IPS DF 4.7 (cell line): ENCODE measurements around the gene ATP2A3.
"Not testable (repeated sequence)": the region's sequence is repeated elsewhere in the genome, so short reads cannot be mapped to it uniquely, and the experiment has no call there.

ENCODE experiments used
- DNase-seq: peaks from one replicate; pipeline ENCODE4 v3.0.0-alpha.2; 2013; ENCODE audit warnings: low spot score; ENCODE audit errors: extremely low read depth

Gene ATP2A3

DNA sequence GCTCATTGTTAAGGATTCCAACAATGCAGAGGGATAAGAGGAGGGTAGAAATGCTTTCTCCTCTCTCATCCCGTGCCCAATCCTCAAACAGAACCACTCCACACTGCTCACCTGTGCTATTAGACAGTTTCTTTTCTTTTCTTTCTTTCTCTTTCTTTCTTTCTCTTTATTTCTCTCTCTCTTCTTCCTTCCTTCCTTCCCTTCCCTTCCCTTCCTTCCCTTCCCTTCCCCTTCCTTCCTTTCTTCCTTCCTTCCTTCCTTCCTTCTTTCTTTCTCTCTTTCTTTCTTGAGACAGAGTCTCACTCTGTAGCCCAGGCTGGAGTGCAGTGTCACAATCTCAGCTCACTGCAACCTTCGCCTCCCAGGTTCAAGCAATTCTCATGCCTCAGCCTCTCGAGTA is 27.5 kb upstream of the ATP2A3 start:
- not testable (repeated sequence) for DNase-seq

DNA sequence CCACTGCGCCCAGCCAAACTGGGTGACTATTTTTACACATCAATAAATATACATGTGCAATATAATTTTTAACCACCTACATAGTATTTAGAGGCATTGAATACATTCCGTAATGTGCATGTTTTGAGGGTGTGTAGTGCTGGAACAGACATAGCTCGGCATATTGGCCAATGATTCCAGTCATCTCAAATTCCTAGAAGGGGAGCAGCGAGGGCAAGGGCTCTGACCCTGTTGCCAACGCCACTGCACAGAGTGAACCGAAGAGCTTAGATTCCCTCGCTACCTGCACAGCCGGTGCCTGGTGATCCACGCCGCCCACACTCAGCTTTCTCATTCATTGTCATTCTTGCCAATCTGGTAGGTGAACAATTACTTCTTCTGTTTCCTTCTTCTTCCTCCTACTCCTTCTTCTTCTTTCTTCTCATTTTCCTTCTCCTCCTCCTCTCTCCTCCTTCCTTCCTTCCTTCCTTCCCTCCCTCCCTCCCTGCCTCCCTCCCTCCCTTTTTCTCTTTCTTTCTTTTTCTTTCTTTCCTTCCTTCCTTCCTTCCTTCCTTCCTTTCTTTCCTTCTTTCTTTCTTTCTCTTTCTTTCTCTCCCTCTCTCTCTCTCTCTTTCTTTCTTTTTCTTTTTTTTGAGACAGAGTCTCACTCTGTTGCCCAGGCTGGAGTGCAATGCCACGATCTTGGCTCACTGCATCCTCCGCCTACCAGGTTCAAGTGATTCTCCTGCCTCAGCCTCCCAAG is 26.3 kb upstream of the ATP2A3 start:
- no peak for DNase-seq

DNA sequence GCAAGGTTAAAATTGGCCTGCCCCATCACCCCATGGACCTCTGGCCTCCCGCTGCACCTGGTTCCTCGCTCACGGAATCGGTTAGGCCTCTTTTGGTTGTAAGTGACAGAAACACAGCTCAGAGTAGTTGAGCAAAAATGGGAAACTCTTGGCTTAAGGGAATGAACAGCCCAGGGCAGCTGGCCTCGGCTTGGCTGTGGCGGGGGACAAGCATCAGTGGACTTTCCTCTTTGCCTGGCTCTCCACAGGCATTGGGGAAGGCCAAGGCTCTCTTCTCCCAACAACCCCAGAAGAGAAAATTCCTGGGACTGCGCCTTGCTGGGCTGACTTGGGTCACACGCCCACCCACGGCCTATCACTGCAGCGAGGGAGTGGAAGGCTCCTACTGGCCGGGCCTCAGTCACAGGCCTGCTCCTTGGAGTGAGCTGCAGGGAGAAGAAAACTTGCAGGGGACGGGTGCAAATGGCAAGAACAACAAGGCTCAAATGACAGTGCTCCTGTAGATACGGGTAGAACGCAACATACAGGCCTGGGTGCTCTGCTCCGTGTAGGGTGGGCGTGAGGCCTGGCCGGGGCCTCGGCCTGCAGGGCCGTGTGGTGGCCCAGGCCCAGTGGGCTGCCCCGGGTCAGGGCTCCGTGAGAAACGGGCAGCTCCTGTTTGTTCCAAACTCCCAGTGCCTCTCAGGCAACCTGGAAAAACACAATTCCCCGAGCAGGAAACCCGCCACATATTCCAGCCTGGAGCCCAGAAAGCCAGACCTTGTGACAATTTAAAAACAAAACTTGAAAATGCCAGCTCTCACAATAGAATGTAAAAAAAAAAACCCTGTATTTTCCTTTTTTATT is 25.0 kb upstream of the ATP2A3 start:
- no peak for DNase-seq

DNA sequence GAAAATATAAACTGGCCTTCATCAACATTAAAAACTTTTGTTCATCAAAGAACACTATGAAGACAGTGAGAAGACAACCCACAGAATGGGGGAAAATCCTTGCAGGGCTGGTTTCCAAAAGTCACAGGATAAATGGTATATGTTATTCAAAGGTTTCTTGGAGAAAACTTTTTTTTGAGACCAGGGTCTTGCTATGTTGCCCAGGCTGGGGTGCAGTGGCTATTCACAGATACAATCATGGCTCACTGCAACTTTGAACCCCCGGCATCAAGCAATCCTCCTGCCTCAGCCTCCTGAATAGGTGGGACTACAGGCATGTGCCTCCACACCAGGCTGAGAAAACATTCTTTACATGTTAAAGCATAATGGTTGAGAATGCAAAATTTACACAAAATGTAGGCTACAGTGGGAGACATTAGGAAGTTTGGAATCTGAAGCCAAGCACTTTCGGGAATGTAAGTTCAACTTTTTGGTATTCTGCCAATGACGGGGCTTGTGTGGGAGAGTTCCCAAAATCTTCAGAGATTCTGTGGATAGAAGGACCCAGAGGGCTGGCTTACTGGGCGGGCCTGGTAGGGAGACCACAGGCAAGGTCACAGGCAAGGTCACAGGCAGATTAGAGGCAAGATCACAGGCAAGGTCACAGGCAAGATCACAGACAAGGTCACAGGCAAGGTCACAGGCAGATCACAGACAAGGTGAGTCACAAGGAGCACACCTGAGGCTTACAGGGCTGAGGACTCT is 24.2 kb upstream of the ATP2A3 start:
- no peak for DNase-seq

DNA sequence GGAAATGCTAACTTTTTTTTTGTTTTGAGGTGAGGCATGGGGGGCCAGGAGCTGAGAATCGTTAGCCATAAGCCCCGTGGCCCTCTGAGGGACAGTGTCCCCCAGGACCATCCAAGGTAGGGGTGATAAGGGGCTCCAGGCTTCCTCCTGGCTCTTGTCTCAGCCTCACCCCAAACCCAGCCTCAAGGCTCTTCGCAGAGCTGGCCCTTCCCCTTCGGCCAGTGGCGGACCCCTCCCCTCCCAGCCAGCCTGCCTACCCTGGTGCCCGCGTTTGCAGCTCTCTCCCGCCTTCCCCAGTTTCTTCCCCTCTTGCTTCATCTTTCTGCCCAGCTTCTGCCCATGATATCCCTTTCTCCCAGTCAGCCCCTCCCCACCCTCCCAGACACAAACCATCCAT is 22.7 kb upstream of the ATP2A3 start:
- DNase-seq: no peak

DNA sequence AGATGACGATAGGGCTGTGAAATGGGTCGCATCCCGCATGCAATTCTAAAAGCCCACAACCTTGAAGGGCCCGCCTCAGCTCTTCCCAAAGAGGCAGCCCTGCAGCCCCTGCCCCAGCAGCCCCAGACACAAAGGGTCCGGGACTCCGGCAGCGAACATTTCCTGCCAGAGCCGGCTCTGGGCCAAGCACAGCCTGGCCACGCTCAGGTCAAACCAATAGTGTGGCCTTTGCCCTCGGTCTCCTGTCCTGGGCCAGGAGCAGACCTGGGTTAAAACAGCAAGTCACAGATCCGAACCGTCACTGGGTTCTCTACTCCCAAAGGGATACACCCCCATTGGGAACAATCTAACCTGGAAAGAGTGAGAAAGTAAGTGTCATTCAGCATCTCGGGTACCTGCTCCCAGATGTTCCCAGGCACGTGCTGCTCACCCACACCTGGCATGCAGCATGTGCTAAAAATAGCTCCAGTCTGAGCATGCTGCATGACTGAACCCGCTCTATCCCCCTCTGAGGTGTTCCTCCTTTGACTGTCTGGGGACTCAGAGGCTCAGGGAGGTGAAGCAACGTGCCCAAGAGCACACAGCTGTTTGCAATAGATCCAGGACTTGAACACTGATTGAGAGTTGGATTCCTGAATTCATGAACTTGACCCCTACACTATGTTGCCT is 22.2 kb upstream of the ATP2A3 start:
- no peak for DNase-seq

- no peak for DNase-seq
These were observed 21.6 kb upstream of the ATP2A3 start for GRCh38 chr17:3985846-3986245.

DNA sequence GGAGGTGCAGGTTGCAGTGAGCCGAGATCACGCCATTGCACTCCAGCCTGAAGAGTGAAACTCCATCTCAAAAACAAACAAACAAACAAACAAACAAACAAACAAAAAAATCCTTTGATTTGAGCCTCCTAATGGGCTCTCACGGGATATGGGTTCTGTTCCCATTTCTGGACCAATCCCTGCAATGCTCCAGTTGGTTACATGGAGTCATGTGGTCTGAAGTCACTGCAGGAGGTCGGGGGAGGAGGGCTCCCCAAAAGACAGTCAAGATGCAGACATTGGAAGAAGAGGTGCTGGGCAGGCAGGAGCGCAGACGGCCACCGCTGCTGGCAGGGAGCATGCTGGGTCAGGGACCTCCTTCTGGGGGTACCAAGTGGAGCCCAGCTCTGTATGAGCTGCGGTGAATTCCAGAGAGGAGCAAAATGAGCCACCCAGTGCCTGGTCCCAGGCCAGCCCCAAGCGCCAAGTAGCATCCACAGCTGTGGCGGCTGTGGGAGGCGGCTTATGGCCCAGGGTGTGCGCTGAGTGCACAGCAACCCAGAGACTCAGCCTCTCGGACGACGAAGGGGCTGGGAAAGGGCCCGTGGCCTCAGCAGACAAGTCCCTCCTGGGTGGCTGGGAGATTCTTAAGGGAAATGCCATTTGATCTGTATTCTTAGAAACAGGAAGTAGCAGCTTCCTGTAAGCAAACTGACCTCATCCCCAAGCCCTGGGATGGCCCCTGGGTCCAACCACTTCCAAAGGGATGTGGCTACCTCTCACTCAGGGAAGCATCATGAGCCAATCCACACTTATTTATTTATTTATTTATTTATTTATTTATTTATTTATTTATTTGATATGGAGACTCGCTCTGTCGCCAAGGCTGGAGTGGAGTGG is 19.6 kb upstream of the ATP2A3 start:
- DNase-seq: no peak

- DNase-seq: no peak
These were observed 18.3 kb upstream of the ATP2A3 start for GRCh38 chr17:3982541-3983017.

DNA sequence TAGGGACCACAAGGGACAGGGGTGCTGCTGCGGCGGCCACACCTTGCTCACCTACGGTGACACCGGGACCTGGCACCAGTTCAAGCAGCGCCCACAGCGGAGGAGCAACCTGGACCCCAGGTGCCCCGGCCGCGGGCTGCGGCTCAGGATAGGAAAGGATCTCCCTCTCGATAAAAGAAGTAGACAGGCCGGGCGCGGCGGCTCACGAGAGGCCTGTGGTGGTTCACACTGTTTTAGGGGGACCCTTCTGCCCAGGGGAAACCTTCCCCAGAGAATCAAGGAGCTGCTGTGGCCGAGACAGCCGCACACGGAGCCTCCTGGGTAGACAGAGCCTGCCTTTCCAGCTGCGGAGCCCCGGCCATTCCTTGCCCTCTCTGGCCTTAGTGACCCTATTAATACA is 17.9 kb upstream of the ATP2A3 start:
- no peak for DNase-seq

DNA sequence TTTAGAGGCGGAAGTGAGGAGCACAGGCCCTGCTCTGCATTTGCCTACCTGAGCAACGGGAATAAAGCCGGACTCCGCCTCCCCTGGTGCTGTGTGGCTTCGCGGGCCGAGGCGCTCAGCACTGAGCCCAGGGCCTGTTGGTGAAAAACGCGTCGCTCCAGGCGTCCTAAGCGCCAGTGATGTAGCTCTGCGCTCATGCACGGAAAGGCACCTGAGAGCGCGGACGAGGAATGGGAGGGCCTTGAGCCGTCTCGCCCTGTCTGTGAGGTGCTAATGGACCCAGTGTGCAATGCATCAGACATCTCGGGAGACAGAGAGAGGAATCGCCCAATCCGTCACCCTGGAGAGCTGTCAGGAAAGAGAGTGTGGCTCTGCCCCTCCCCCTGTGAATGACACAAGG is 17.2 kb upstream of the ATP2A3 start:
- DNase-seq: no peak

- DNase-seq: no peak
These were observed 16.3 kb upstream of the ATP2A3 start for GRCh38 chr17:3980381-3981014.

DNA sequence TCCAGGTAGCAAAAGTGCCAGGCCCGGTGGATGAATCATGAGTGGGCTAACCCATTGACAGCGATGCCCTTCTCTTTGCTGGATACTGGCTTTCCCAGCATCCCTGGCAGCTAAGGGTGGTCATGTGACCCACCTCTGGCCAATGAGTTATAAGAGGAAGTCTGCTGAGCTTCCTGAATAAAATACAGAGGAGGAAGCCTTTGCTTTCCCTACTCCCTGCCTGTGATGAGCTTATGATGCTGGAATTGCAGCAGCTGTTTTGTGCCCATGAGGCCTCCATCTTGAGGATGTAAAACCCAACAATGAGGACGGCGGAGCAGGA is 15.0 kb upstream of the ATP2A3 start:
- no peak for DNase-seq

- no peak for DNase-seq
These were observed 14.4 kb upstream of the ATP2A3 start for GRCh38 chr17:3978421-3979289.

DNA sequence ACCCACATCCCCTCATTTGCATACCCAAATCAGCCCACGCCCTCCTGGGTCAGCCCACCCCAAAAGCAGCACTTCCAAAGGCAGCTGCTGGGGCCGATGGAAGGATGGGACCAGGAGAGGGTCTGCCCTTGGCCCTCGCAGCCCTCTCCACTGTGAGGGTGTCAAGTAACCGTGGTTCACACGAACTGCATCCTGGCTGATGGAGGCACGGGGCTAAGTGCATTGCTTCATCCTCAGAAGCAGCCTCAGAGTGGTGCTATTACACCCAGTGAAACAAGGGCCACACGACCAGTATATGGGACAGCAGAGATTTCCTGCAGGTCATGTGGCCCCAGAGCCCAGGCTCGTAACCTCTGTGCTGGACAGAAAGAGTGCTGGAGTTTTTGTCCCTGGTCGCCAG is 13.2 kb upstream of the ATP2A3 start:
- DNase-seq: no peak

GRCh38 chr17:3976675-3977171 is 12.5 kb upstream of the ATP2A3 start:
- DNase-seq: no peak

GRCh38 chr17:3974980-3975379 is 10.7 kb upstream of the ATP2A3 start:
- no peak for DNase-seq

GRCh38 chr17:3974138-3974687 is 10.0 kb upstream of the ATP2A3 start:
- no peak for DNase-seq
